Caco-2 (cell line): ENCODE measurements around the gene MEGF8. TPM values are rescaled to one million over a fixed set of nuclear protein-coding genes. Genes with fewer than 3 reads are reported as not detected.

ENCODE experiments used
- BruUV-seq: library from RNA; stranded (reverse); fragments of 400-500 nt; replicated peaks from 2 replicates; lab custom pipeline; 2021; lab: Mats Ljungman, UMichigan
- CTCF ChIA-PET: fragments of 300-600 bp; sonication (Branson Sonifier 250); formaldehyde crosslinking; loops from one replicate; lab custom pipeline; 2022; ENCODE audit warnings: antibody characterized with exemption; lab: Charles Lee
- POLR2A ChIA-PET: fragments of 300-600 bp; sonication (Branson Sonifier 250); formaldehyde crosslinking; loops from one replicate; lab custom pipeline; 2022; ENCODE audit warnings: antibody characterized with exemption; lab: Charles Lee
- DNase-seq, 2 experiments: peaks; one replicate each; pipeline versions ENCODE4 v3.0.0 to v3.0.0-alpha.2; 2020 to 2022
- H3K27me3 ChIP-seq: replicated peaks from 2 replicates; pipeline ENCODE4 v1.6.0; 2011; ENCODE audit warnings: low read length; ENCODE audit not compliant: control insufficient read depth, insufficient read depth
- H3K36me3 ChIP-seq: 2 replicates; pipeline ENCODE4 v1.5.1; 2011; ENCODE audit warnings: low read length; ENCODE audit not compliant: control insufficient read depth, insufficient read depth
- H3K4me1 ChIP-seq: fragments of 250-450 bp; sonication (Bioruptor Pico); 2 replicates; pipeline ENCODE4 v1.5.1; 2020; ENCODE audit warnings: mild to moderate bottlenecking
- H3K4me3 ChIP-seq: 2 replicates; pipeline ENCODE4 v1.5.1; 2011; ENCODE audit warnings: low read depth, mild to moderate bottlenecking, control low read depth, low read length
- H3K9me3 ChIP-seq: fragments of 250-450 bp; sonication (Bioruptor Pico); 2 replicates; pipeline ENCODE4 v1.5.1; 2020; ENCODE audit warnings: mild to moderate bottlenecking, moderate library complexity
- H3K27ac Mint-ChIP-seq: one replicate; pipeline ENCODE4 v1.8.0; 2022; ENCODE audit warnings: mixed read lengths; ENCODE audit not compliant: unreplicated experiment
- H3K27me3 Mint-ChIP-seq: one replicate; pipeline ENCODE4 v1.8.0; 2022; ENCODE audit warnings: mixed read lengths; ENCODE audit not compliant: insufficient read depth, unreplicated experiment
- H3K36me3 Mint-ChIP-seq: one replicate; pipeline ENCODE4 v1.8.0; 2022; ENCODE audit warnings: mild to moderate bottlenecking, mixed read lengths; ENCODE audit not compliant: insufficient read depth, unreplicated experiment
- H3K4me1 Mint-ChIP-seq: one replicate; pipeline ENCODE4 v1.8.0; 2022; ENCODE audit warnings: low read depth, mixed read lengths; ENCODE audit not compliant: unreplicated experiment
- H3K4me3 Mint-ChIP-seq: one replicate; pipeline ENCODE4 v1.8.0; 2022; ENCODE audit warnings: mild to moderate bottlenecking, moderate library complexity, mixed read lengths; ENCODE audit not compliant: unreplicated experiment
- H3K9me3 Mint-ChIP-seq: one replicate; pipeline ENCODE4 v1.8.0; 2022; ENCODE audit warnings: mixed read lengths; ENCODE audit not compliant: unreplicated experiment
- CTCF ChIP-seq, 2 experiments: fragments of 200-600 bp in 1 of 2; IDR thresholded peaks; 1 replicate in 1 of 2; 2 replicates in 1 of 2; pipeline versions ENCODE4 v1.5.1 to v1.8.0; 2011 to 2022; ENCODE audit warnings: antibody characterized with exemption in 1 of 2, control low read depth in 1 of 2, inconsistent platforms in 1 of 2, low read depth in 1 of 2, low read length in 1 of 2, mild to moderate bottlenecking in 1 of 2, moderate library complexity in 1 of 2; ENCODE audit not compliant: insufficient read depth in 1 of 2, severe bottlenecking in 1 of 2, unreplicated experiment in 1 of 2
- intact Hi-C: fragments of 100-400 bp; cut with micrococcal nuclease; formaldehyde crosslinking; loops from one replicate; pipeline ENCODE4 v1.10.0; 2022; ENCODE audit not compliant: unreplicated experiment
- total RNA-seq: library from RNA; stranded (reverse); gene quantifications from 2 replicates; pipeline ENCODE4 v1.2.3, GENCODE V29; 2022

MEGF8 gene
- total RNA-seq, 1 experiment from 2014 or later, result 17.9 TPM

DNA sequence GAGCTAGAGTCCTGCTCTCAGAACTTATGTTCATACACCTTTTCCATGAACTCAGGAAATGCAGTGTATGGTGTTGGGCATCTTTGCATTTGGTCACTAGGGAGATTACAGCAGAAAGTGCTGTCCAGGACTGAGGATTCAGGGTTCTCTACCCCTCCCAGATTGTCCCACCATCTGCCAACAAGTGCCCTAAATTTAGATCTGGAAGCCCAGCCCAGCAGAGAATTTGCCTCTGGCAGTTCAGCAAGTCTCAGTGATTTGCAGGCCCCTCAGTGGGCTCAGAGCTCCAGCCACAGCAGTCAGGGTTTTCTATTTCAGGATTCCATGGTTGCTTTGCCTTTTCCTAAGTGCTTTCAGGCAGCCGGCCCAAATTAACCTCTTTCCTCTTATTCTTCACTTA, 41.2 kb downstream of the MEGF8 start:
- no TSS peak for BruUV-seq
- Mint-ChIP-seq H3K4me3 (no peak overlapping the region), H3K4me1 (no peaks in the 10 kb centered on the region), H3K27ac (no peak overlapping the region), H3K36me3 (peaks cover 15% of the 10 kb centered on the region), H3K9me3 (no peaks in the 10 kb centered on the region), H3K27me3 (no peaks in the 10 kb centered on the region)
- intact Hi-C loops, result no loop called here
- POLR2A ChIA-PET, result no interaction called here
- no peak overlapping the region for H3K4me3 ChIP-seq
- H3K27me3 ChIP-seq, result no peaks in the 10 kb centered on the region
- CTCF ChIA-PET, result no interaction called here
- no peak for TF ChIP-seq CTCF (IDR thresholded peaks at IDR 0.05; ENCODE audit: insufficient read depth in 1 of 2, low read depth in 1 of 2, low read length in 1 of 2, severe bottlenecking in 1 of 2, unreplicated experiment in 1 of 2)
- DNase-seq, result no peak
- H3K4me1 ChIP-seq, result no peaks in the 10 kb centered on the region
- H3K36me3 ChIP-seq, result peaks cover 3% of the 10 kb centered on the region
- H3K9me3 ChIP-seq, result no peaks in the 10 kb centered on the region

- H3K36me3 ChIP-seq, result peaks cover 1% of the 10 kb centered on the region
- CTCF ChIA-PET, result no interaction called here
- H3K36me3 Mint-ChIP-seq, result peaks cover 7% of the 10 kb centered on the region
- H3K4me1 ChIP-seq, result no peaks in the 10 kb centered on the region
- TF ChIP-seq CTCF (IDR thresholded peaks at IDR 0.05; ENCODE audit: insufficient read depth in 1 of 2, low read depth in 1 of 2, low read length in 1 of 2, severe bottlenecking in 1 of 2, unreplicated experiment in 1 of 2), result no peak
- H3K27ac Mint-ChIP-seq, result no peak overlapping the region
- no peaks in the 10 kb centered on the region for H3K27me3 ChIP-seq
- H3K27me3 Mint-ChIP-seq, result no peaks in the 10 kb centered on the region
- intact Hi-C loops, result no loop called here
- H3K4me1 Mint-ChIP-seq, result no peaks in the 10 kb centered on the region
- POLR2A ChIA-PET, result no interaction called here
- BruUV-seq, result no TSS peak
- H3K9me3 ChIP-seq, result no peaks in the 10 kb centered on the region
- H3K4me3 ChIP-seq, result no peak overlapping the region
- H3K9me3 Mint-ChIP-seq, result no peaks in the 10 kb centered on the region
- H3K4me3 Mint-ChIP-seq, result no peak overlapping the region
- no peak for DNase-seq
Measured at GRCh38 chr19:42367929-42368328, 42.5 kb downstream of the MEGF8 start.

- Mint-ChIP-seq H3K27me3 (no peaks in the 10 kb centered on the region), H3K4me1 (no peaks in the 10 kb centered on the region), H3K27ac (no peak overlapping the region), H3K36me3 (peaks cover 7% of the 10 kb centered on the region), H3K9me3 (no peaks in the 10 kb centered on the region), H3K4me3 (no peak overlapping the region)
- no peak for TF ChIP-seq CTCF (IDR thresholded peaks at IDR 0.05; ENCODE audit: insufficient read depth in 1 of 2, low read depth in 1 of 2, low read length in 1 of 2, severe bottlenecking in 1 of 2, unreplicated experiment in 1 of 2)
- Histone ChIP-seq H3K4me3 (no peak overlapping the region), H3K27me3 (no peaks in the 10 kb centered on the region), H3K36me3 (no peaks in the 10 kb centered on the region; the same call in 1 of the 2 replicates), H3K9me3 (no peaks in the 10 kb centered on the region), H3K4me1 (no peaks in the 10 kb centered on the region)
- no peak for DNase-seq
- intact Hi-C loops, result no loop called here
- CTCF ChIA-PET, result no interaction called here
- POLR2A ChIA-PET, result no interaction called here
- no TSS peak for BruUV-seq
Measured at GRCh38 chr19:42368360-42368759, 42.9 kb downstream of the MEGF8 start.
